Measurements from ENCODE around the gene ZMYM2.

ZMYM2 gene

GRCh38 chr13:20000062-20000552 lies 41.6 kb downstream of the ZMYM2 start:
- TF ChIP-seq CEBPB (IDR thresholded peaks at IDR 0.05) (no peak), USF1 (IDR thresholded peaks at IDR 0.05) (no peak), EGR1 (IDR thresholded peaks at IDR 0.05) (no peak), NFIC (IDR thresholded peaks at IDR 0.05) (no peak), YY1 (IDR thresholded peaks at IDR 0.05; ENCODE audit: low read depth) (no peak), REST (IDR thresholded peaks at IDR 0.05; ENCODE audit: low read depth) (no peak), ZBTB7A (IDR thresholded peaks at IDR 0.05; ENCODE audit: low read depth) (no peak), RAD21 (IDR thresholded peaks at IDR 0.05; ENCODE audit: low read depth) (no peak), TEAD4 (IDR thresholded peaks at IDR 0.05) (no peak), CREB1 (IDR thresholded peaks at IDR 0.05; ENCODE audit: low read depth) (no peak), FOXM1 (IDR thresholded peaks at IDR 0.05; ENCODE audit: borderline replicate concordance, low read depth) (no peak), EP300 (IDR thresholded peaks at IDR 0.05; ENCODE audit: borderline replicate concordance) (no peak), TAF1 (IDR thresholded peaks at IDR 0.05; ENCODE audit: low read depth) (no peak), TCF12 (IDR thresholded peaks at IDR 0.05; ENCODE audit: low read depth) (no peak)
- TF ChIP-seq, protein P1, sequence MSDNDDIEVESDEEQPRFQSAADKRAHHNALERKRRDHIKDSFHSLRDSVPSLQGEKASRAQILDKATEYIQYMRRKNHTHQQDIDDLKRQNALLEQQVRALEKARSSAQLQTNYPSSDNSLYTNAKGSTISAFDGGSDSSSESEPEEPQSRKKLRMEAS (IDR thresholded peaks at IDR 0.05) = no peak

GRCh38 chr13:20001366-20002190 lies 43.1 kb downstream of the ZMYM2 start:
- TF ChIP-seq USF1 (IDR thresholded peaks at IDR 0.05) (no peak), NFIC (IDR thresholded peaks at IDR 0.05) (no peak), TEAD4 (IDR thresholded peaks at IDR 0.05) (no peak), ZBTB7A (IDR thresholded peaks at IDR 0.05; ENCODE audit: low read depth) (no peak), EGR1 (IDR thresholded peaks at IDR 0.05) (no peak), RAD21 (IDR thresholded peaks at IDR 0.05; ENCODE audit: low read depth) (no peak), CEBPB (IDR thresholded peaks at IDR 0.05) (no peak), TAF1 (IDR thresholded peaks at IDR 0.05; ENCODE audit: low read depth) (no peak), REST (IDR thresholded peaks at IDR 0.05; ENCODE audit: low read depth) (no peak), FOXM1 (IDR thresholded peaks at IDR 0.05; ENCODE audit: borderline replicate concordance, low read depth) (no peak), TCF12 (IDR thresholded peaks at IDR 0.05; ENCODE audit: low read depth) (no peak), YY1 (IDR thresholded peaks at IDR 0.05; ENCODE audit: low read depth) (no peak), EP300 (IDR thresholded peaks at IDR 0.05; ENCODE audit: borderline replicate concordance) (no peak), CREB1 (IDR thresholded peaks at IDR 0.05; ENCODE audit: low read depth) (no peak)
- TF ChIP-seq, protein P1 (IDR thresholded peaks at IDR 0.05) = no peak

GRCh38 chr13:20002787-20003186 lies 44.3 kb downstream of the ZMYM2 start:
- TF ChIP-seq, protein P1 (IDR thresholded peaks at IDR 0.05) = no peak

- no peak for TF ChIP-seq RAD21 (IDR thresholded peaks at IDR 0.05; ENCODE audit: low read depth)
- no peak for TF ChIP-seq YY1 (IDR thresholded peaks at IDR 0.05; ENCODE audit: low read depth)
- TF ChIP-seq NFIC (IDR thresholded peaks at IDR 0.05) = no peak
- no peak for TF ChIP-seq REST (IDR thresholded peaks at IDR 0.05; ENCODE audit: low read depth)
- no peak for TF ChIP-seq USF1 (IDR thresholded peaks at IDR 0.05)
- no peak for TF ChIP-seq EGR1 (IDR thresholded peaks at IDR 0.05)
- TF ChIP-seq EP300 (IDR thresholded peaks at IDR 0.05; ENCODE audit: borderline replicate concordance) = no peak
- TF ChIP-seq ZBTB7A (IDR thresholded peaks at IDR 0.05; ENCODE audit: low read depth) = no peak
- no peak for TF ChIP-seq TEAD4 (IDR thresholded peaks at IDR 0.05)
- TF ChIP-seq CREB1 (IDR thresholded peaks at IDR 0.05; ENCODE audit: low read depth) = no peak
- TF ChIP-seq, protein P1 (IDR thresholded peaks at IDR 0.05) = no peak
- no peak for TF ChIP-seq TCF12 (IDR thresholded peaks at IDR 0.05; ENCODE audit: low read depth)
- no peak for TF ChIP-seq CEBPB (IDR thresholded peaks at IDR 0.05)
These were observed 47.7 kb downstream of the ZMYM2 start for GRCh38 chr13:20006206-20006605.
